GM19023 (cell line): ENCODE measurements around the gene DCAKD.
A peak's percentile ranks its signal among the peaks of the same experiment; 100 is the strongest.

Source experiments
- ATAC-seq: cut with Tn5 transposase; IDR thresholded peaks from one replicate; pipeline ENCODE4 v1.9.1; 2021; ENCODE audit warnings: mild to moderate bottlenecking, moderate library complexity; ENCODE audit not compliant: unreplicated experiment

Gene DCAKD, protein sequence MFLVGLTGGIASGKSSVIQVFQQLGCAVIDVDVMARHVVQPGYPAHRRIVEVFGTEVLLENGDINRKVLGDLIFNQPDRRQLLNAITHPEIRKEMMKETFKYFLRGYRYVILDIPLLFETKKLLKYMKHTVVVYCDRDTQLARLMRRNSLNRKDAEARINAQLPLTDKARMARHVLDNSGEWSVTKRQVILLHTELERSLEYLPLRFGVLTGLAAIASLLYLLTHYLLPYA

DNA sequence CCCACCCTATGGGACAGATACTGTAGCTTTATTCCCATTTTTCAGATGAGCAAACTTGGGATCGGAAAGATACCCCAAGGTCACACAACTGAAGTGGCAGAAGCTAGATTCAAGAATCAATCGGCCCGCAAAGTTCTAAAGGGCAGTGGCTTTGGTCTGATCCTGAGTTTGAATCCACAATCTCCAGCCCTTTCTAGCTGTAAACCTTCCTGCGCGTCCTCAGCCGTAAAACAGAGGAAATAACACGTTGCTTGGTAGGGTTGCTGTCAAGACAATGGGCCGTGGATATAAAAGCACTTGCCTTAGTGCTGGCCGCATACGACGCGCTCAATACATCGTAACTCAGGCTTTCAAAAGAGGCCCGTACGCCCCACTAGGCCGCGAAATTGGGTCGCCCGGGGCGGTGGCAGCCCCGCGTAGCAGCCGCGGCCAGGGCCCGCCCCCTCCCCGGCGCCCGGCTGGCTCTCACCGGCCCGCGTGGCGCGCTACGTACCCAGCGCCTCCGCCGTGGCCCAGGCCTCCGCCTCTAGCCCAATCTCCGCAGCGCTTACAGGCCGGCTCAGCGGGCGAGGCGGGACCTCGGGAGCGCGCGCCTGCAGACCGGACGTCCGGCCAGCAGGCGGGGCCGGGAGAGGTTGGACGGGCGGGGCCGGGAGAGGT, at the start of gene DCAKD:
TSS of gene DCAKD (minus strand) at position 573 of the 660 bp plus-strand sequence. CDS start 16,747 bp downstream, outside the sequence.
- ATAC-seq, result peak; percentile 93

GRCh38 chr17:45098869-45099616, 47.6 kb upstream of the DCAKD start:
- ATAC-seq, result no peak

- ATAC-seq, result no peak
These were observed 46.8 kb upstream of the DCAKD start for GRCh38 chr17:45098081-45098868.

- ATAC-seq, result no peak
These were observed 45.5 kb upstream of the DCAKD start for GRCh38 chr17:45096926-45097325.

GRCh38 chr17:45096141-45096540, 44.7 kb upstream of the DCAKD start:
- no peak for ATAC-seq

DNA sequence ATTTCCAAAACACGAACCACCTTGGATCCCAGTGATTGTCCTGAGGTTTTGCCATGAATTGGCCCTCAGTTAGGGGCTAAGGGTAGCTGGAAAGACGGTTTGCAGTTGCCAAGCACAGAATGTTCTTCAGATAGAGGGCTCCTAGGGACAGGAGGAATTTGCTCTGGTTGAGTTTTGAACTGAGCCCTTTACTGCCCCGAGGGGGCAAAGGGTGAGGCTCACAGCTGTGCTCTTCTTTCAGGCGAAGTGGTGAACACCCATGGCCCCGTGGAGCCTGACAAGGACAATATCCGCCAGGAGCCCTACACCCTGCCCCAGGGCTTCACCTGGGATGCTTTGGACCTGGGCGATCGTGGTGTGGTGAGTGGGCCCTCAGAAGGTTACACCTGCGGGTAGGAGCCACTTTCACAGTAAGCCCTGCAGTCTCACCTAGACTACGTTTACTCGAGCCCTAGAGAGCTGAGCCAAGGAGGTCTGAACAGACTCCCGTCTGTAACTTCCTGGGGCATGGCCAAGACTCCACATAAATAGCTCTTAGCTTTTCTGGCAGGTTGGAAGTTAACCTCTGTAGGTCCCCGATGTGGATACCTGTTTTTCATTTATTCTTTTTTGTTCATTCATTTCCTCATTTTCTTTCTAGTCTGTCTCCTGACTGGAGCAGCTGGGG, 42.1 kb upstream of the DCAKD start:
- ATAC-seq, result no peak

- no peak for ATAC-seq
These were observed 41.5 kb upstream of the DCAKD start for GRCh38 chr17:45092911-45093430.

GRCh38 chr17:45091778-45092425, 40.5 kb upstream of the DCAKD start:
- ATAC-seq, result no peak

- no peak for ATAC-seq
These were observed 39.3 kb upstream of the DCAKD start for GRCh38 chr17:45090711-45091110.

- ATAC-seq, result no peak
These were observed 37.3 kb upstream of the DCAKD start for GRCh38 chr17:45088741-45089140.

DNA sequence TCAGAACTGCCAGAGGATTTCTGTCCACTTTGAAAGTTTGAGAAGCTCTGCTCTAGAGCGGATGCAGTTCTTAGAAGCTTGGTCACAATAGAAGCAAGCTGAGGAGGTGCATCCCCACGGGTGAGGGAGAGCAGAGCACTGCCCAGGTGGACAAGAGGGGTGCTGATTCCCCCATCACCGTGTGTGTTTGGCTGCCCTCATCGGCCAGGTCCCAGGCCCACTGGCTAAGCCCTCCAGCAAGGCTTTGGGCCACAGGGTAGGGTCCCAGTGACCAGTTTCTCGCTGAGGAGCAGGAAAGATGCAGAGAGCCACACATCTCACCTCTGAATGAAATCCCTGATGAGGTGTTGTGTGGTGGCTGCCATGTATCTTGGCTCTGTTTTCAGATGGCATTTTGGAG, 36.5 kb upstream of the DCAKD start:
- ATAC-seq, result no peak

DNA sequence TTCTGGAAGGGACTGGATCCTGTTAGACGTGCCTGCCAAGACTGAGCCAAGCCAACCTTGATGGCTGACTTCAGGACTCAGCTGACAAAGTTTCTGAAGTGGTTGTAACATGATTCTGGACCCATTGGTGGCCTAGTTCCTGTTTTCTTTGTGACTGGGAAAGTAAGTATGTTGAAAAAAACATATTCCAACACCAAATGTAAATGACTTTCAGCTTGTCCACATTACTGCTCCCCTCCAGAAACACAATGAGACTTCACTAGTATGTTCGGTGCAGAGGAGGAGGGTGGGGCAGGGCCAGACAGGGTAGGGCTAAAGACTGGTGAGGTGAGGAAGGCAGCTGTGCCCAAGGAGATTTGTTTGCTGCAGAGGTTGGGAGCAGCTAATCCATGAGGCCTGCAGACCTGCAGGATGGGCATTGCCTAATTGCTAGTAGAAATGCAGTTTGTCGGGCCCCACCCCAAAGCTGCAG, 36.1 kb upstream of the DCAKD start:
- no peak for ATAC-seq

- ATAC-seq, result no peak
These were observed 35.6 kb upstream of the DCAKD start for GRCh38 chr17:45086865-45087503.

- no peak for ATAC-seq
These were observed 35.0 kb upstream of the DCAKD start for GRCh38 chr17:45086391-45086790.

GRCh38 chr17:45081047-45081703, 29.7 kb upstream of the DCAKD start:
- ATAC-seq, result no peak

DNA sequence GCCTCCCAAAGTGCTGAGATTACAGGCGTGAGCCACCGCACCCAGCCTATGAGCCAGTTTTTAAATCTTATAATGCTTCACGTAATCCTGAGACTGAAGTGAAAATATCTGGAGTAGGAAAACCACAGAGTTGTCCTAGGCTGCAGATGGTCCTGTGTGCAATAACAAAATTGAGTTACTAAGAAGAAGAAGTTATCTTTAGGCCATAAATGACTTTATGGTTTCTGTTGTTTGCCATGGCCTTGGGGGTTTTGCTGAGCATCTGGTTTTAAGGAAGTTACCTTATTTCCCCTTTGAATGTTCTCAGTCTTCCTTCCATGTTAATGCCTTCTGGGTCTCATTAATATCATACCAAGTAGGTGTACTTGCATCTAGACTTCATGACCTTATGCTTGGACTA, 26.2 kb upstream of the DCAKD start:
- ATAC-seq, result no peak

DNA sequence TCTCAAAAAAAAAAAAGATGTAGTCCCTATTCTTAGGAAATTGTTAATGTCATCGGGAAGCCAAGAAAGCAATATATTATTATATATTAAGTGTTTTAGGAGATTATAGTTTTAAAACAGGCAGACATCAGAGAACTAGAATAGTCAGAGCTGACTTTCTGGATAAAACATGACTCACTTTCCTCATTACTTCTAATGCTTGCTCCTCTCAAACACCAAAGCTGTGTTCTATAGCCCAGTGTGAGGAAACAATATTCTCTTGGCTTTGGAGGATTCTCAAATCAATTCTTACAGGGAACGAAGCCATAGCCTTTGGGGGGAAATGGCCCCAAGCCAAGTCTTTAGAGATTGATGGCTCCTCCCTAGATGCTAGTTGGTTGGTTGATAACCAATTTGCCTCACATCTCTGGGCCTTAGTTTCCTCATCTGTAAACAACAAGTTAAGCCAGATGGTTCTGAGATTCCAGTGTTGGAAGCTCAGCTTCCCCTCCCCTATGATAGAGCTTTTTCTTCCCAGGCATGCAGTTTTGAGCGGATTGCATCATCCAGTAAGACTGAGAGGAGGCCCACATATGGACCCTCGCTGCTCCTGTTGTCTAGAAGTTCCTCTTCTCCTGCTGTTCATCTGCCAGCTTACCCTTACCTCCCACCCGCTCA, 22.1 kb upstream of the DCAKD start:
- ATAC-seq, result no peak

- no peak for ATAC-seq
These were observed 19.4 kb upstream of the DCAKD start for GRCh38 chr17:45070809-45071208.
